CD14-positive monocyte (primary cell): Measurements from ENCODE around the gene PAK5. TPM values are rescaled to one million over a fixed set of nuclear protein-coding genes. Genes with fewer than 3 reads are reported as not detected.

Source experiments
- DNase-seq, 3 donors: peaks; one replicate each; pipeline ENCODE4 v3.0.0-alpha.2; 2011 to 2022
- H2AFZ ChIP-seq: 2 replicates; pipeline ENCODE4 v1.6.0; 2012; ENCODE audit warnings: mild to moderate bottlenecking, low read depth, low read length, inconsistent platforms; ENCODE audit not compliant: insufficient read depth, poor library complexity, severe bottlenecking
- H3K27ac ChIP-seq, 2 donors: 1 replicate in 1 of 2; 2 replicates in 1 of 2; pipeline ENCODE4 v1.5.1; 2012 to 2013; ENCODE audit warnings: low read length in 2 of 2, control low read depth in 1 of 2, inconsistent platforms in 1 of 2, low read depth in 1 of 2, mild to moderate bottlenecking in 1 of 2
- H3K27me3 ChIP-seq, 2 donors: one replicate each; pipeline versions ENCODE4 v1.6.0 to v1.6.1; 2011 to 2013; ENCODE audit warnings: low read length in 2 of 2; ENCODE audit not compliant: control insufficient read depth in 2 of 2, insufficient read depth in 2 of 2
- H3K36me3 ChIP-seq, 2 donors: replicated peaks in 1 of 2; 1 replicate in 1 of 2; 2 replicates in 1 of 2; pipeline versions ENCODE4 v1.5.1 to v1.6.1; 2012 to 2013; ENCODE audit warnings: low read length in 2 of 2, control low read depth in 1 of 2, inconsistent platforms in 1 of 2, mild to moderate bottlenecking in 1 of 2; ENCODE audit not compliant: insufficient read depth in 2 of 2, control insufficient read depth in 1 of 2
- H3K4me1 ChIP-seq, 2 donors: 1 replicate in 1 of 2; 2 replicates in 1 of 2; pipeline versions ENCODE4 v1.5.1 to v1.6.1; 2012 to 2013; ENCODE audit warnings: low read length in 2 of 2, control low read depth in 1 of 2, inconsistent platforms in 1 of 2, mild to moderate bottlenecking in 1 of 2, moderate library complexity in 1 of 2; ENCODE audit not compliant: insufficient read depth in 2 of 2, control insufficient read depth in 1 of 2
- H3K4me2 ChIP-seq: replicated peaks from 2 replicates; pipeline ENCODE3; 2012; ENCODE audit warnings: low read length, moderate library complexity, mild to moderate bottlenecking; ENCODE audit not compliant: poor library complexity, severe bottlenecking; ENCODE audit errors: extremely low read depth
- H3K4me3 ChIP-seq, 3 experiments: fragments of 200-600 bp in 1 of 3; sonication (generic) in 1 of 3; replicated peaks in 1 of 3; 1 replicate in 2 of 3; 2 replicates in 1 of 3; pipeline ENCODE4 v1.5.1; 2011 to 2013; ENCODE audit warnings: low read length in 3 of 3, mild to moderate bottlenecking in 3 of 3, control low read depth in 2 of 3, low read depth in 2 of 3, inconsistent platforms in 1 of 3, moderate library complexity in 1 of 3
- H3K79me2 ChIP-seq: 2 replicates; pipeline ENCODE4 v1.6.0; 2012; ENCODE audit warnings: mild to moderate bottlenecking, control low read depth, inconsistent platforms, low read length, moderate library complexity; ENCODE audit not compliant: insufficient read depth
- H3K9ac ChIP-seq: 2 replicates; pipeline ENCODE4 v1.6.0; 2017; ENCODE audit warnings: low read length, mild to moderate bottlenecking; ENCODE audit not compliant: insufficient read depth, poor library complexity, severe bottlenecking
- H3K9me3 ChIP-seq, 2 donors: replicated peaks in 1 of 2; 1 replicate in 1 of 2; 2 replicates in 1 of 2; pipeline versions ENCODE4 v1.5.1 to v1.6.1; 2012 to 2013; ENCODE audit warnings: low read length in 2 of 2, control low read depth in 1 of 2; ENCODE audit not compliant: control insufficient read depth in 1 of 2, insufficient read depth in 1 of 2
- H4K20me1 ChIP-seq: 2 replicates; pipeline ENCODE4 v1.6.0; 2012; ENCODE audit warnings: mild to moderate bottlenecking, low read length, control low read depth, moderate library complexity; ENCODE audit not compliant: insufficient read depth
- H3K27ac Mint-ChIP-seq, 7 donors: one replicate each; pipeline ENCODE4 v1.8.0; 2020; ENCODE audit warnings: mild to moderate bottlenecking in 7 of 7, mixed read lengths in 7 of 7, moderate library complexity in 6 of 7, inconsistent platforms in 2 of 7
- H3K27me3 Mint-ChIP-seq, 3 donors: one replicate each; pipeline ENCODE4 v1.8.0; 2021 to 2022; ENCODE audit warnings: low read depth in 3 of 3, mild to moderate bottlenecking in 3 of 3, mixed read lengths in 3 of 3, moderate library complexity in 3 of 3, inconsistent platforms in 1 of 3
- H3K36me3 Mint-ChIP-seq, 2 donors: one replicate each; pipeline ENCODE4 v1.8.0; 2020; ENCODE audit warnings: mixed read lengths in 2 of 2, inconsistent platforms in 1 of 2, mild to moderate bottlenecking in 1 of 2
- H3K4me1 Mint-ChIP-seq: one replicate; pipeline ENCODE4 v1.8.0; 2020; ENCODE audit warnings: mild to moderate bottlenecking, mixed read lengths
- H3K4me3 Mint-ChIP-seq, 2 donors: one replicate each; pipeline ENCODE4 v1.8.0; 2020; ENCODE audit warnings: mild to moderate bottlenecking in 2 of 2, mixed read lengths in 2 of 2, moderate library complexity in 1 of 2
- H3K9me3 Mint-ChIP-seq, 7 donors: one replicate each; pipeline ENCODE4 v1.8.0; 2020 to 2022; ENCODE audit warnings: mixed read lengths in 7 of 7, mild to moderate bottlenecking in 6 of 7, moderate library complexity in 6 of 7, inconsistent platforms in 2 of 7
- WGBS: methylation state at CpG from one replicate; pipeline ENCODE4 v1.1.5; 2013; ENCODE audit warnings: missing lambda C conversion rate; ENCODE audit not compliant: insufficient coverage; 5-methylcytosine and 5-hydroxymethylcytosine counted together
- intact Hi-C, 2 donors: fragments of 100-400 bp; cut with micrococcal nuclease; formaldehyde crosslinking; loops; one replicate each; pipeline versions ENCODE4 v1.15.0 to v1.15.1; 2023
- polyA plus RNA-seq, 3 donors: library from polyadenylated mRNA; depleted of rRNA in 1 of 3; unstranded in 2 of 3; stranded (reverse) in 1 of 3; fragments of 300-500 nt in 2 of 3; fragments of >200 nt in 1 of 3; fragmentation: Illumina TruSeq in 2 of 3; gene quantifications; 1 replicate in 2 of 3; 2 replicates in 1 of 3; pipeline ENCODE4 v1.2.3, GENCODE V29; 2012 to 2021
- TF ChIP-seq, protein P1 (sequence below): fragments of 200-600 bp; IDR thresholded peaks from one replicate; pipeline ENCODE4 v1.8.0; 2022; ENCODE audit warnings: antibody characterized with exemption, mild to moderate bottlenecking

The PAK5 gene
- polyA plus RNA-seq, 3 donors: not detected

DNA sequence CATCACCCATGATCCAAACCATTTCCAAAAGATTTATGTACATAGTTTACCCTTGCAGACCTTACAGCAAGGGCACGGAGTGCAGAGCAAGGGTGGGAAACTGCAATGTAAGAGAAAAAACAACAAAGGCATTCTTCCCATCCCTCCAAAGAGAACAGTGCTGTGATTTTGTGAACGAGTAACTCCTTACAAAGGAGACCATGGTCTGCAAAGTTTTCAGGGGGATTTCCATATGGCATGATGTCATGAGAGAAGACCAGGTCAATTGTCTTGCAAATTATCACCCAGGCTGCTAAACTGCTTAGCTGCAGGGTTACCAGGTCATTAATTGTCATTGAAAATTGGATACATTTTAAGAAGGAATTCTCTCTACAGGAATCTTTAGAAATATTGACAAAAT is 266.2 kb downstream of the PAK5 start:
- intact Hi-C loops: no loop called here
- no peak for DNase-seq
- Histone ChIP-seq H3K4me1 (no peaks in the 10 kb centered on the region), H4K20me1 (no peaks in the 10 kb centered on the region), H3K4me3 (no peak overlapping the region), H3K9me3 (no peaks in the 10 kb centered on the region), H3K79me2 (no peaks in the 10 kb centered on the region), H3K4me2 (no peak overlapping the region), H2AFZ (no peak overlapping the region), H3K36me3 (no peaks in the 10 kb centered on the region), H3K27me3 (peaks cover 21 to 26% of the 10 kb centered on the region in 2 donors), H3K27ac (no peak overlapping the region), H3K9ac (no peak overlapping the region)
- H3K36me3 Mint-ChIP-seq: no peaks in the 10 kb centered on the region
- H3K9me3 Mint-ChIP-seq: peaks cover 0 to 4% (median 2%) of the 10 kb centered on the region in 7 donors
- WGBS: no CpG with 5 or more reads among the region's 2 CpGs
- no peak overlapping the region for H3K4me3 Mint-ChIP-seq
- no peak overlapping the region for H3K27ac Mint-ChIP-seq
- TF ChIP-seq, protein P1, sequence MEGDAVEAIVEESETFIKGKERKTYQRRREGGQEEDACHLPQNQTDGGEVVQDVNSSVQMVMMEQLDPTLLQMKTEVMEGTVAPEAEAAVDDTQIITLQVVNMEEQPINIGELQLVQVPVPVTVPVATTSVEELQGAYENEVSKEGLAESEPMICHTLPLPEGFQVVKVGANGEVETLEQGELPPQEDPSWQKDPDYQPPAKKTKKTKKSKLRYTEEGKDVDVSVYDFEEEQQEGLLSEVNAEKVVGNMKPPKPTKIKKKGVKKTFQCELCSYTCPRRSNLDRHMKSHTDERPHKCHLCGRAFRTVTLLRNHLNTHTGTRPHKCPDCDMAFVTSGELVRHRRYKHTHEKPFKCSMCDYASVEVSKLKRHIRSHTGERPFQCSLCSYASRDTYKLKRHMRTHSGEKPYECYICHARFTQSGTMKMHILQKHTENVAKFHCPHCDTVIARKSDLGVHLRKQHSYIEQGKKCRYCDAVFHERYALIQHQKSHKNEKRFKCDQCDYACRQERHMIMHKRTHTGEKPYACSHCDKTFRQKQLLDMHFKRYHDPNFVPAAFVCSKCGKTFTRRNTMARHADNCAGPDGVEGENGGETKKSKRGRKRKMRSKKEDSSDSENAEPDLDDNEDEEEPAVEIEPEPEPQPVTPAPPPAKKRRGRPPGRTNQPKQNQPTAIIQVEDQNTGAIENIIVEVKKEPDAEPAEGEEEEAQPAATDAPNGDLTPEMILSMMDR: no peak
- H3K27me3 Mint-ChIP-seq: peaks cover 19 to 50% (median 28%) of the 10 kb centered on the region in 3 donors
- H3K4me1 Mint-ChIP-seq: no peaks in the 10 kb centered on the region

DNA sequence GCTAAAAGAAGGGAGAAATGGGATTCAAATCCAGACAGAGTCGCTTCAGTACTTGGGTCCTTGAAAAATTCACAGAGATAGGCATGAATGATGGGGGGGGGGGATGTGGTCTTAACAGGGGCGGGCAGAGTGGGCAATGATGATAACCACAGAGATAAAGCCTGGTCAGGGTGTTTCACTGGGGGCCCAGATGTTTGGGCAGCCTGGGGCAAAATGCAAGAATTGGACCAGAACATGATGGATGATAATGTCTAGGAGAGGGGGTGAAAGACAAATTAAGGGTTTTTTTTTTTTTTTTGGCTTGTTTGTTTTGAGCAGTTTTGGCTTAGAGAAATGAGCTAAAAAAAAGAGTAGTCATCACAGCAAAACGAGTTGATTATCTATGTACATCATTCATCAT is 267.1 kb downstream of the PAK5 start:
- H3K4me2 ChIP-seq: no peak overlapping the region
- Mint-ChIP-seq H3K4me1 (no peaks in the 10 kb centered on the region), H3K27ac (no peak overlapping the region), H3K4me3 (peak overlapping the region in 1 of 2 donors; percentile 28), H3K27me3 (peaks cover 19 to 51% (median 28%) of the 10 kb centered on the region in 3 donors), H3K36me3 (no peaks in the 10 kb centered on the region), H3K9me3 (peaks cover 0 to 4% (median 2%) of the 10 kb centered on the region in 7 donors)
- no peaks in the 10 kb centered on the region for H3K36me3 ChIP-seq
- no peak overlapping the region for H3K9ac ChIP-seq
- intact Hi-C loops: no loop called here
- no peak overlapping the region for H3K4me3 ChIP-seq
- H4K20me1 ChIP-seq: no peaks in the 10 kb centered on the region
- no peaks in the 10 kb centered on the region for H3K79me2 ChIP-seq
- no peaks in the 10 kb centered on the region for H3K4me1 ChIP-seq
- no peaks in the 10 kb centered on the region for H3K9me3 ChIP-seq
- no peak for DNase-seq
- H3K27me3 ChIP-seq: peaks cover 21 to 26% of the 10 kb centered on the region in 2 donors
- WGBS: 85% methylated on average over 2 of the region's 3 CpGs
- TF ChIP-seq, protein P1: no peak
- no peak overlapping the region for H3K27ac ChIP-seq
- no peak overlapping the region for H2AFZ ChIP-seq
